Measurements from ENCODE around the gene EPS15.
A peak's percentile ranks its signal among the peaks of the same experiment; 100 is the strongest.

The EPS15 gene

GRCh38 chr1:51344276-51344601 lies 174.8 kb downstream of the EPS15 start:
- no peak for ATAC-seq

DNA sequence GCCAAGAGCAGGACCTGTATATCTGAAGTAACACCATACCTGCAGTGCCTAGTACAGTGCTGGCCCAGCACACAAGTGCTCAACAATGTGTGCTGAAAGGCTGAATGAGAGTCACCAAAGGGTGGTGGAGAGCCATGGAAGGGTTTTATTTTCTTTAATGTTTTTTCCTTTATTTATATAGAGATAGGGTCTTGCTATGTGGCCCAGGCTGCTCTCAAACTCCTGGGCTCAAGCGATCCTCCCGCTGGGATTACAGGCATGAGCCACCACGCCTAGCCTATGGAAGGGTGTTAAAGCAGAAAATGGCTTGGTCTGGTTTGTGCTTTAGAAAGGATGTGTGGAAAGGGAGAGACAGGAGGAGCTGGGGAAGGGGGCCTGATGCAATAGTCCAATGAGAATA lies 175.4 kb downstream of the EPS15 start:
- no peak for TF ChIP-seq PPARA (CRISPR knock-in tag; IDR thresholded peaks at IDR 0.05; ENCODE audit: borderline replicate concordance)
- ATAC-seq = no peak

More at GRCh38 chr1:51344276-51344601, 174.8 kb downstream of the EPS15 start:
- no peak for TF ChIP-seq TSHZ2 (CRISPR knock-in tag; IDR thresholded peaks at IDR 0.05)
- TF ChIP-seq BACH2 (CRISPR knock-in tag; IDR thresholded peaks at IDR 0.05; ENCODE audit: borderline replicate concordance) = no peak
- no peak for TF ChIP-seq ZNF70 (CRISPR knock-in tag; IDR thresholded peaks at IDR 0.05)
- TF ChIP-seq, protein P1, sequence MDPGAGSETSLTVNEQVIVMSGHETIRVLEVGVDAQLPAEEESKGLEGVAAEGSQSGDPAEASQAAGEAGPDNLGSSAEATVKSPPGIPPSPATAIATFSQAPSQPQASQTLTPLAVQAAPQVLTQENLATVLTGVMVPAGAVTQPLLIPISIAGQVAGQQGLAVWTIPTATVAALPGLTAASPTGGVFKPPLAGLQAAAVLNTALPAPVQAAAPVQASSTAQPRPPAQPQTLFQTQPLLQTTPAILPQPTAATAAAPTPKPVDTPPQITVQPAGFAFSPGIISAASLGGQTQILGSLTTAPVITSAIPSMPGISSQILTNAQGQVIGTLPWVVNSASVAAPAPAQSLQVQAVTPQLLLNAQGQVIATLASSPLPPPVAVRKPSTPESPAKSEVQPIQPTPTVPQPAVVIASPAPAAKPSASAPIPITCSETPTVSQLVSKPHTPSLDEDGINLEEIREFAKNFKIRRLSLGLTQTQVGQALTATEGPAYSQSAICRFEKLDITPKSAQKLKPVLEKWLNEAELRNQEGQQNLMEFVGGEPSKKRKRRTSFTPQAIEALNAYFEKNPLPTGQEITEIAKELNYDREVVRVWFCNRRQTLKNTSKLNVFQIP (CRISPR knock-in tag; IDR thresholded peaks at IDR 0.05; ENCODE audit: borderline replicate concordance, low read depth) = no peak
- TF ChIP-seq TOX (CRISPR knock-in tag; IDR thresholded peaks at IDR 0.05; ENCODE audit: borderline replicate concordance) = no peak
- no peak for TF ChIP-seq PATZ1 (CRISPR knock-in tag; IDR thresholded peaks at IDR 0.05; ENCODE audit: borderline replicate concordance)
- no peak for TF ChIP-seq TCF4 (CRISPR knock-in tag; IDR thresholded peaks at IDR 0.05; ENCODE audit: borderline replicate concordance)
- TF ChIP-seq ESRRG (CRISPR knock-in tag; IDR thresholded peaks at IDR 0.05) = no peak
- TF ChIP-seq CSRNP3 (CRISPR knock-in tag; IDR thresholded peaks at IDR 0.05) = no peak
- TF ChIP-seq PPARA (CRISPR knock-in tag; IDR thresholded peaks at IDR 0.05; ENCODE audit: borderline replicate concordance) = no peak
- no peak for TF ChIP-seq RARB (CRISPR knock-in tag; IDR thresholded peaks at IDR 0.05)

DNA sequence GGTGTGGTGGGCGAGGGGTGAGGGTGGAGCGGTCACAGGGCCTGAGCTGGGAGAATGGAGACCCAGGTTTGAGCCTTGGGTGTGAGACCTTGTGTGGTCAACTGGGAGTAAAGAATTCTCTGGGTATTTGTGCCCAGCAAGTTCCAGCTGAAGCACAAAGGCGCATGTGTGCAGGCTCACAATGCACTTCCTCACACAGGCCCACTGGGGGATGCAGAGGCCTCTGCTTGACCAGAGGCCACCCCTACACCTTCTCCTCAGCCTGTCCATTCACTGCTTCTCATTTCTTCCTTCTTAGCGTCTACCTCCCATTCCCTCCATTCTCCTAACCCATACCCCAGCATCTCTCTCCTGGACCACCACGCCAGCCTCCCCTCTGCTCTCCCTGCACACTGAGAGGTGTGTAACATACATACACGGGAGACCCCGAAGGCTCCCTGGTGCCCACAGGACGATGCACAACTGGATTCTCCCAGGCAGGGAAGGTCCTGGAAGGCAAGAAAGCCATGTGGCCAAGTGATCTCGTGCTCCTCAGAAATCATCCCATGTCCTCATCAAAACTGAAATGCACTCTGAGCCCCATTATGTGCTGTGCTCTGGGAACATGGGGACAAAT lies 176.4 kb downstream of the EPS15 start:
- ATAC-seq = no peak
- TF ChIP-seq ZC3H10 (CRISPR knock-in tag; IDR thresholded peaks at IDR 0.05) = no peak
- no peak for TF ChIP-seq SNAI2 (CRISPR knock-in tag; IDR thresholded peaks at IDR 0.05)
- TF ChIP-seq PATZ1 (CRISPR knock-in tag; IDR thresholded peaks at IDR 0.05; ENCODE audit: borderline replicate concordance) = no peak
- no peak for TF ChIP-seq ZNF8 (CRISPR knock-in tag; IDR thresholded peaks at IDR 0.05)

GRCh38 chr1:51341876-51342496 lies 177.1 kb downstream of the EPS15 start:
- ATAC-seq = peak; percentile 6; the same call in 1 of the 3 replicates
- TF ChIP-seq BACH2 (CRISPR knock-in tag; IDR thresholded peaks at IDR 0.05; ENCODE audit: borderline replicate concordance) (no peak), OSR1 (CRISPR knock-in tag; IDR thresholded peaks at IDR 0.05) (no peak), PPARA (CRISPR knock-in tag; IDR thresholded peaks at IDR 0.05; ENCODE audit: borderline replicate concordance) (no peak), ISL1 (CRISPR knock-in tag; IDR thresholded peaks at IDR 0.05) (no peak), TSHZ2 (CRISPR knock-in tag; IDR thresholded peaks at IDR 0.05) (no peak)
